Tibial nerve (tissue), 3 donors: Measurements from ENCODE around the gene MAPK8IP3.

Source experiments
- POLR2A ChIP-seq, 2 donors: fragments of 450-650 bp; IDR thresholded peaks; one replicate each; pipeline ENCODE4 v1.6.1; 2017; ENCODE audit warnings: antibody characterized with exemption in 2 of 2, mild to moderate bottlenecking in 2 of 2, moderate library complexity in 2 of 2
- TF ChIP-seq, protein P1 (sequence below), 5 experiments: fragments of 200-600 bp in 3 of 5; fragments of 450-650 bp in 2 of 5; sonication (generic) in 3 of 5; IDR thresholded peaks; one replicate each; pipeline ENCODE4 v1.5.1; 2016 to 2019; ENCODE audit warnings: antibody characterized with exemption in 5 of 5, mild to moderate bottlenecking in 3 of 5, moderate library complexity in 2 of 5

GRCh38 chr16:1744338-1744840 is 38.4 kb downstream of the MAPK8IP3 start:
- TF ChIP-seq, protein P1, sequence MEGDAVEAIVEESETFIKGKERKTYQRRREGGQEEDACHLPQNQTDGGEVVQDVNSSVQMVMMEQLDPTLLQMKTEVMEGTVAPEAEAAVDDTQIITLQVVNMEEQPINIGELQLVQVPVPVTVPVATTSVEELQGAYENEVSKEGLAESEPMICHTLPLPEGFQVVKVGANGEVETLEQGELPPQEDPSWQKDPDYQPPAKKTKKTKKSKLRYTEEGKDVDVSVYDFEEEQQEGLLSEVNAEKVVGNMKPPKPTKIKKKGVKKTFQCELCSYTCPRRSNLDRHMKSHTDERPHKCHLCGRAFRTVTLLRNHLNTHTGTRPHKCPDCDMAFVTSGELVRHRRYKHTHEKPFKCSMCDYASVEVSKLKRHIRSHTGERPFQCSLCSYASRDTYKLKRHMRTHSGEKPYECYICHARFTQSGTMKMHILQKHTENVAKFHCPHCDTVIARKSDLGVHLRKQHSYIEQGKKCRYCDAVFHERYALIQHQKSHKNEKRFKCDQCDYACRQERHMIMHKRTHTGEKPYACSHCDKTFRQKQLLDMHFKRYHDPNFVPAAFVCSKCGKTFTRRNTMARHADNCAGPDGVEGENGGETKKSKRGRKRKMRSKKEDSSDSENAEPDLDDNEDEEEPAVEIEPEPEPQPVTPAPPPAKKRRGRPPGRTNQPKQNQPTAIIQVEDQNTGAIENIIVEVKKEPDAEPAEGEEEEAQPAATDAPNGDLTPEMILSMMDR (IDR thresholded peaks at IDR 0.05) = no peak
- no peak for TF ChIP-seq POLR2A (IDR thresholded peaks at IDR 0.05)
